H9 (cell line): Measurements from ENCODE around the gene LMOD1. TPM values are rescaled to one million over a fixed set of nuclear protein-coding genes. Genes with fewer than 3 reads are reported as not detected.

ENCODE experiments used
- DNase-seq: peaks from one replicate; pipeline ENCODE4 v3.0.0-alpha.2; 2017
- H2AFZ ChIP-seq: one replicate; pipeline ENCODE4 v1.6.1; 2013; ENCODE audit warnings: mild to moderate bottlenecking, low read length, control low read depth, moderate library complexity
- H2AK5ac ChIP-seq: 2 replicates; pipeline ENCODE4 v1.6.1; 2013; ENCODE audit warnings: low read length, control low read depth, mixed read lengths; ENCODE audit not compliant: insufficient read length
- H2BK120ac ChIP-seq: one replicate; pipeline ENCODE4 v1.6.1; 2013; ENCODE audit warnings: low read depth, mild to moderate bottlenecking, low read length, control low read depth, inconsistent platforms; ENCODE audit not compliant: poor library complexity, severe bottlenecking
- H2BK12ac ChIP-seq: 2 replicates; pipeline ENCODE4 v1.6.1; 2013; ENCODE audit warnings: low read length, control low read depth, mixed read lengths, low read depth; ENCODE audit not compliant: insufficient read length
- H2BK15ac ChIP-seq: 2 replicates; pipeline ENCODE4 v1.6.1; 2013; ENCODE audit warnings: low read depth, low read length, control low read depth
- H2BK20ac ChIP-seq: one replicate; pipeline ENCODE4 v1.6.1; 2013; ENCODE audit warnings: low read depth, mild to moderate bottlenecking, low read length, control low read depth, inconsistent platforms; ENCODE audit not compliant: poor library complexity, severe bottlenecking
- H2BK5ac ChIP-seq: 2 replicates; pipeline ENCODE4 v1.6.1; 2013; ENCODE audit warnings: low read length, control low read depth, mixed read lengths; ENCODE audit not compliant: insufficient read length
- H3K14ac ChIP-seq: 2 replicates; pipeline ENCODE4 v1.6.1; 2013; ENCODE audit warnings: low read length, control low read depth; ENCODE audit not compliant: insufficient read depth
- H3K18ac ChIP-seq: 2 replicates; pipeline ENCODE4 v1.6.1; 2013; ENCODE audit warnings: low read depth, mild to moderate bottlenecking, mixed read lengths, low read length, control low read depth; ENCODE audit not compliant: insufficient read length
- H3K23ac ChIP-seq: 2 replicates; pipeline ENCODE4 v1.6.1; 2013; ENCODE audit warnings: low read length, control low read depth, mixed read lengths, low read depth; ENCODE audit not compliant: insufficient read length
- H3K23me2 ChIP-seq: 2 replicates; pipeline ENCODE4 v1.6.1; 2013; ENCODE audit warnings: low read depth, mild to moderate bottlenecking, mixed read lengths, low read length, control low read depth; ENCODE audit not compliant: insufficient read length, poor library complexity, severe bottlenecking
- H3K27ac ChIP-seq: 2 replicates; pipeline ENCODE4 v1.5.1; 2013; ENCODE audit warnings: low read length, control low read depth, mixed read lengths, low read depth; ENCODE audit not compliant: insufficient read length
- H3K27me3 ChIP-seq: 2 replicates; pipeline ENCODE4 v1.6.1; 2013; ENCODE audit warnings: low read length, control low read depth, inconsistent platforms; ENCODE audit not compliant: insufficient read depth
- H3K4ac ChIP-seq: 2 replicates; pipeline ENCODE4 v1.6.1; 2013; ENCODE audit warnings: low read depth, mild to moderate bottlenecking, control low read depth, inconsistent platforms, low read length, moderate library complexity
- H3K4me1 ChIP-seq: 2 replicates; pipeline ENCODE4 v1.6.1; 2013; ENCODE audit warnings: low read length, control low read depth, inconsistent platforms; ENCODE audit not compliant: insufficient read depth
- H3K4me2 ChIP-seq: 2 replicates; pipeline ENCODE4 v1.6.1; 2013; ENCODE audit warnings: low read length, control low read depth, mixed read lengths; ENCODE audit not compliant: insufficient read length, insufficient read depth
- H3K56ac ChIP-seq: 2 replicates; pipeline ENCODE4 v1.6.1; 2013; ENCODE audit warnings: low read depth, mild to moderate bottlenecking, mixed read lengths, low read length, control low read depth; ENCODE audit not compliant: insufficient read length
- H3K79me1 ChIP-seq: 2 replicates; pipeline ENCODE4 v1.6.1; 2013; ENCODE audit warnings: low read depth, mild to moderate bottlenecking, moderate library complexity, low read length, control low read depth, inconsistent platforms; ENCODE audit not compliant: insufficient read depth, poor library complexity, severe bottlenecking
- H3K79me2 ChIP-seq: 2 replicates; pipeline ENCODE4 v1.6.1; 2013; ENCODE audit warnings: low read length, control low read depth, inconsistent platforms; ENCODE audit not compliant: insufficient read depth
- H3K9ac ChIP-seq: 2 replicates; pipeline ENCODE4 v1.6.1; 2013; ENCODE audit warnings: low read length, control low read depth, mixed read lengths; ENCODE audit not compliant: insufficient read length; ENCODE audit errors: extremely low read depth
- H3K9me3 ChIP-seq: one replicate; pipeline ENCODE4 v1.6.1; 2013; ENCODE audit warnings: low read depth, low read length, inconsistent platforms; ENCODE audit not compliant: control insufficient read depth
- H3T11ph ChIP-seq: one replicate; pipeline ENCODE4 v1.6.1; 2013; ENCODE audit warnings: mild to moderate bottlenecking, low read length, control low read depth, inconsistent platforms
- H4K20me1 ChIP-seq: one replicate; pipeline ENCODE4 v1.6.1; 2013; ENCODE audit not compliant: control insufficient read depth, insufficient read length, insufficient read depth
- H4K5ac ChIP-seq: 2 replicates; pipeline ENCODE4 v1.6.1; 2013; ENCODE audit warnings: low read depth, mild to moderate bottlenecking, mixed read lengths, low read length, control low read depth; ENCODE audit not compliant: insufficient read length
- H4K8ac ChIP-seq: replicated peaks from 2 replicates; pipeline ENCODE4 v1.6.1; 2013; ENCODE audit warnings: low read length, control low read depth, mixed read lengths, low read depth; ENCODE audit not compliant: insufficient read length
- H4K91ac ChIP-seq: 2 replicates; pipeline ENCODE4 v1.6.1; 2013; ENCODE audit warnings: low read depth, mild to moderate bottlenecking, moderate library complexity, mixed read lengths, low read length, control low read depth; ENCODE audit not compliant: insufficient read length
- H3K27ac Mint-ChIP-seq, 3 experiments: 2 replicates in 2 of 3; 3 replicates in 1 of 3; pipeline ENCODE4 v1.8.0; 2020 to 2021; ENCODE audit warnings: mixed read lengths in 3 of 3, mild to moderate bottlenecking in 1 of 3, moderate library complexity in 1 of 3
- H3K27me3 Mint-ChIP-seq: 2 replicates; pipeline ENCODE4 v1.8.0; 2021; ENCODE audit warnings: low read depth, mild to moderate bottlenecking, moderate library complexity, mixed read lengths
- H3K36me3 Mint-ChIP-seq, 3 experiments: 2 replicates in 2 of 3; 3 replicates in 1 of 3; pipeline ENCODE4 v1.8.0; 2020 to 2021; ENCODE audit warnings: low read depth in 3 of 3, mixed read lengths in 3 of 3; ENCODE audit not compliant: insufficient read depth in 1 of 3
- H3K4me1 Mint-ChIP-seq, 2 experiments: 2 replicates each; pipeline ENCODE4 v1.8.0; 2020; ENCODE audit warnings: mixed read lengths in 2 of 2
- H3K4me3 Mint-ChIP-seq, 2 experiments: 2 replicates in 1 of 2; 3 replicates in 1 of 2; pipeline ENCODE4 v1.8.0; 2020 to 2021; ENCODE audit warnings: mild to moderate bottlenecking in 2 of 2, mixed read lengths in 2 of 2, moderate library complexity in 1 of 2
- H3K9me3 Mint-ChIP-seq, 2 experiments: 2 replicates in 1 of 2; 3 replicates in 1 of 2; pipeline ENCODE4 v1.8.0; 2020; ENCODE audit warnings: mild to moderate bottlenecking in 2 of 2, mixed read lengths in 2 of 2, moderate library complexity in 1 of 2
- CTCF ChIP-seq: fragments of 200-600 bp; sonication (generic); conservative IDR thresholded peaks from 3 replicates; pipeline ENCODE4 v1.8.0; 2021; ENCODE audit warnings: antibody characterized with exemption, mild to moderate bottlenecking
- WGBS: extraction: QIAGEN DNeasy Blood & Tissue Kit; methylation state at CpG from one replicate; pipeline ENCODE4 v1.1.7; 2013; ENCODE audit warnings: missing lambda C conversion rate, low lambda C conversion rate, mixed read lengths; ENCODE audit not compliant: insufficient read length; ENCODE audit errors: extremely low coverage; 5-methylcytosine and 5-hydroxymethylcytosine counted together
- total RNA-seq: library from RNA; stranded (reverse); gene quantifications from 2 replicates; pipeline ENCODE4 v1.2.1, GENCODE V29; 2021

The LMOD1 gene
- total RNA-seq, 1 experiment from 2014 or later = 0.31 TPM

- Histone ChIP-seq H2AK5ac (no peak overlapping the region), H3K23me2 (no peaks in the 10 kb centered on the region), H2BK15ac (no peak overlapping the region), H3K18ac (no peak overlapping the region), H2BK20ac (no peak overlapping the region), H3T11ph (no peak overlapping the region), H3K79me2 (no peaks in the 10 kb centered on the region), H4K5ac (no peak overlapping the region), H3K4me2 (no peak overlapping the region), H2BK5ac (no peak overlapping the region), H3K79me1 (no peaks in the 10 kb centered on the region), H3K27me3 (no peaks in the 10 kb centered on the region), H4K20me1 (no peaks in the 10 kb centered on the region), H3K4me1 (no peaks in the 10 kb centered on the region), H3K56ac (no peak overlapping the region), H2BK120ac (no peak overlapping the region), H3K23ac (no peak overlapping the region), H2BK12ac (no peak overlapping the region), H4K8ac (no peak overlapping the region), H3K9me3 (no peaks in the 10 kb centered on the region), H4K91ac (no peak overlapping the region), H3K27ac (no peak overlapping the region), H3K14ac (no peak overlapping the region), H2AFZ (no peak overlapping the region), H3K4ac (no peak overlapping the region), H3K9ac (no peak overlapping the region)
- no peaks in the 10 kb centered on the region for H3K9me3 Mint-ChIP-seq
- H3K27me3 Mint-ChIP-seq = no peaks in the 10 kb centered on the region
- no peak for TF ChIP-seq CTCF
- DNase-seq = no peak
- no peak overlapping the region for H3K27ac Mint-ChIP-seq
- no peak overlapping the region for H3K4me3 Mint-ChIP-seq
- whole genome bisulfite sequencing = no CpG with 5 or more reads among the region's 5 CpGs
- H3K4me1 Mint-ChIP-seq = no peaks in the 10 kb centered on the region
- H3K36me3 Mint-ChIP-seq = peaks cover 41 to 86% (median 86%) of the 10 kb centered on the region in 3 experiments
Measured at GRCh38 chr1:201966171-201966570, 19.8 kb upstream of the LMOD1 start.
